Sciatic nerve (tissue), 2 donors: ENCODE measurements around the gene LTBP4. TPM values are rescaled to one million over a fixed set of nuclear protein-coding genes. Genes with fewer than 3 reads are reported as not detected.

Experiments
- ATAC-seq: fragments of 200-7000 bp; cut with Tn5 transposase; one replicate; pipeline ENCODE4 v1.9.1; 2020; ENCODE audit warnings: mild to moderate bottlenecking, moderate library complexity
- DNase-seq: peaks from one replicate; pipeline ENCODE4 v3.0.0-alpha.2; 2020; ENCODE audit warnings: low spot score
- intact Hi-C: fragments of 100-400 bp; cut with DNase I; formaldehyde crosslinking; loops from one replicate; pipeline ENCODE4 v1.14.2; 2022
- total RNA-seq: library from RNA; stranded (reverse); fragmentation: NEBNext Ultra II Directional; extraction: Animal tissue kit (Norgen Biotek cat#: 25700); gene quantifications from one replicate; pipeline ENCODE4 v1.2.1, GENCODE V29; 2021
- donor health status: DM: no; HTN: no; CAD: no.
- donor health status: DM: no; HTN: no; CAD: no.

Gene LTBP4
- total RNA-seq, 1 donor from 2014 or later, result 1,227 TPM

DNA sequence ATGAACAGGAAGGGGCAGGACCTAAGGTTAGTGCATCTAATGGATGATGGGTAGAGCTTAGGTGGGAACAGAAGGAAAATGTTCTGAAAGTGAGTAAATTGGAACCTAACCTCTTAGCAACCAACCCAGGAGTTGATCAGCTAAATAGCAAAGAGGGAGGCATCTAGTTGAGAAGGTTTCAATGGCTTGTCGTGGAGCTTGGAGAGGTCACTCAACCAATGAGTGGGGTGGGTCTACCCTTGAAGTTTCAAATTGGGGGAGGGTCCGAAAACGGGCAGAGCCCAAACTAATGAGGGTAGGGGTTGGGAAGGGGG lies 30.2 kb upstream of the LTBP4 start:
- ATAC-seq (no peak), DNase-seq (no peak)
- intact Hi-C loops, result no loop called here

DNA sequence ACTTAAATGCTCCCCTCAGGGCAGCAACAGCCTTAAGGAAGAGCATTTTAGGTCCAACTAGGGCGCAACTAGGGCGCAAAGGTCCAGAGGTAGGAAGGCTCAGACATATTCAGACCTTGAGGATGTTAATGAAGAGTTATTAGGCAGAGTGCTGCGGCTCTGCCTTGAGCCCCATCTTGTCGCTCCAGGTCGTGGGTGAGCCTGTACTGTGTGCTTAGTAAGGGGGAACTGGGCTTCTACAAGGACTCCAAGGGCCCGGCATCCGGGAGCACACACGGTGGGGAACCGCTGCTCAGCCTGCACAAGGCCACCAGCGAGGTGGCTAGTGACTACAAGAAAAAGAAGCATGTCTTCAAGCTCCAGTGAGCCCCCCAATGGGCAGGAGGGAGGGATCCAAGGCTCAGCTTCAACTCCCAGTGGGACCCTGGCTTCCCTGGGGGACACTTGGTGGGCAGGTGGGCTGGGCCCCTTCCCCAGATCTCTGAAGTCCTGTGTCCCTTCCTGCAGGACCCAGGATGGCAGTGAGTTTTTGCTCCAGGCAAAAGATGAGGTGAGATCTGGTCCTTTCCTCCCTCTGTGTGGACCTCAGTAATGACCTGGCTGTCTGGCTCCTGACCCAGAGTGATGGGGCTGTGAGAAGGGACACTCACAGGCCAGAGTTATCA lies 29.2 kb upstream of the LTBP4 start:
- no peak for ATAC-seq
- intact Hi-C loops, result no loop called here

DNA sequence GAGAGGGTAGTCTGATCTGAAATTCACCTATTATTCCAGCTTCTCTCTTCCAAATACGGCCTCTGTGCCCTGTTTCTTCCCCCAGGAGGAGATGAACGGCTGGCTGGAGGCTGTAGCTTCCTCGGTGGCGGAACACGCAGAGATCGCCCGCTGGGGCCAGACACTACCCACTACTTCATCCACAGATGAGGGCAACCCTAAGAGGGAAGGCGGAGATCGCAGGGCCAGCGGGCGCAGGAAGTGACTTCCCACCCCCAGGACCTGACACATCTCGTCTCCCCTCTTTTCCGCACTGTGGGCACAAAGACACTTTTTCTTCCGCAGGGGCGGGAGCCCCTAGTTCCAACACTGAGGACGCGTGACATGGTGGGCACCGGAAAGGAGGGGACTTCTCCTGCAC lies 25.8 kb upstream of the LTBP4 start:
- DNase-seq (no peak), ATAC-seq (no peak)
- intact Hi-C loops, result no loop called here

More for the DNA sequence above, 29.2 kb upstream of the LTBP4 start:
- no peak for DNase-seq

GRCh38 chr19:40576151-40576584 lies 25.0 kb upstream of the LTBP4 start:
- no peak for DNase-seq
- intact Hi-C loops, result no loop called here
- peak; percentile 16 for ATAC-seq

DNA sequence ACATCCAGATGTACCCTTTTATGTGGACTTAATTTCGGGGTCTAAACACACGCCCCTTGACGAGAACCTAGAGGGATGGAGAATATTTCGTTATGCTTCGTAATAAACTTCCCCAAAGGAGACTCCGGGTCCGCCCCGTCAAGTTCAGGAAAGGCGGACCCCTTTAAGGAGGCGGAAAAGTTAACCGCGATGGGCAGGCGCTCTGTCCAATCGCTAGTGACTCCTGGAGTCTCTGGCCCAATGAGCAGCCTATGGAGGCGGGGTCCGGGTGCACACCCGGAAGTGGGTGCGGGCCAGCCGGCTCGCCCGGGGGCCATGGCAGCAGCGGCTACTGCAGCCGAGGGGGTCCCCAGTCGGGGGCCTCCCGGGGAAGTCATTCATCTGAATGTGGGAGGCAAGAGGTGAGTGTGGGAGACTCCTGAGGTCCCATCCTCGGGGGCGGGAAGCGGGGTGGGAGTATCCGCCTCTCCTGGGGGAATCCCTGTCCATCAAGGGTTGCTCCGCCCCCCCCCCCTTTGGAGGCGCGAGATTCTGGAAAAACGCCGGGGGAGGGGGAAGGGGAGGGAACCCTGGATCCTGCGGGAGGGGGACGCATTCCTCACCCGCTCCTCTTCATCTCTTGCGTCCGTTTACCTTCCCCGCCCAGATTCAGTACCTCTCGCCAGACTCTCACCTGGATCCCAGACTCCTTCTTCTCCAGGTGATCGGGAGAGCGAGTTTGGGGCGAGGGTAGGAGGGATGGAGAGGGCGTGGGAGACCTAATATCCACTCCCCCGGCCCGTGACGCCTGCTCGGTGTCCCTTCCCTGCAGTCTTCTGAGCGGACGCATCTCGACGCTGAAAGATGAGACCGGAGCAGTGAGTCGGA lies 24.4 kb upstream of the LTBP4 start, which contains the start of gene SHKBP1:
TSS of gene SHKBP1 (plus strand) at position 289 of the 867 bp plus-strand sequence. CDS start at position 316, 27 bp downstream.
- peak; percentile 96 for DNase-seq
- intact Hi-C loops, result no loop called here
- ATAC-seq, result peak; percentile 98

DNA sequence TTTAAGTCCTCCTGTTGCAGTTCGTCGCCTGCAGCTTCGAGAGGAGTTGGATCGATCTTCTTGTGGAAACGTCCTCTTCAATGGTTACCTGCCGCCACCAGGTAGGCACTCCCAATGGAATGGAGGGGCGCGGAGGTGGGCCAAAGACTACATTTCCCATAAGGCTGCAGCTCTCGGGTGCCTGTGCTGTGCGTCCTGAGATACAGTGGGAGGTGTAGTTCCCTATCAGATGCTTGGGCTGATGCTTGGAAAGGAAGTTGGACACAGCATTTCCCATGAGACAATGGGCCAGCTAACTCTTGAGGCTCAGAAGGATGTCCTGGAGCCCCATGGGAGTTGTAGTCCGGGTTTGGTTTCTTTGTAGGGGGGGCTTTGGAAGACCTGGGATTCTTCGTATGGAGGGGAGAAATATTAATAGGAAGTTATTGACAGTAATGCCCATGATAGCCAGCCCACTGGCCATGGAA lies 22.7 kb upstream of the LTBP4 start:
- DNase-seq (no peak), ATAC-seq (no peak)
- intact Hi-C loops, result no loop called here

DNA sequence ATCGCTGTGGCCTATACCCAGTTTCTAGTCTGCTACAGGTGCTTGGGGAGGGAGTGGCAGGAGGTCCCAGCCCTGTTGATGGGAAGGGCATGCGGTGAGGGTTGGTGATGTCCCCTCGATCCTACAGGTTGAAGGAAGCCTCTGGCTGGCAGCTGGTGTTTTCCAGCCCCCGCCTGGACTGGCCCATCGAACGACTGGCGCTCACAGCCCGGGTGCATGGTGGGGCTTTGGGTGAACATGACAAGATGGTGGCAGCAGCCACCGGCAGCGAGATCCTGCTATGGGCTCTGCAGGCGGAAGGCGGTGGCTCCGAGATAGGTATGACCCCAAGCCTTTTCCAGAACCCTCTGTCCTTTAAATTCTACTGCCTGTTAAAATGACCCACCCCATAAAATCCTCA lies 20.6 kb upstream of the LTBP4 start:
- intact Hi-C loops, result no loop called here
- no peak for ATAC-seq
- DNase-seq, result no peak

DNA sequence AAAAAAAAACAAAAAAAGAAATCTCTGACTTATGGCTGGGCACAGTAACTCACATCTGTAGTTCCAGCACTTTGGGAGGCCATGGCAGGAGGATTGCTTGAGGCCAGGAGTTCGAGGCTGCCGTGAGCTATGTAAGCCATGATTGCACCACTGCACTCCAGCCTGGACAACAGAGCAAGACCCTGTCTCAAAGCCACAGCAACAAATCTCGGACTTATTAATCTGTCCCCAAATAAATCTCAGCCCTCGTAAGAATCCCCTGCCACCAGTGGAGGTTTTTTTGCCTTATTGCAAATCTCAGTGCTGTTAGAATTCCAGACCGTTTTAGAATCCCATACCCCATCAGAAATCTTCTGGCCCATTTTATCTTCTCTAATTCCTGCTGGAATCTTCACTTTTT lies 19.6 kb upstream of the LTBP4 start:
- intact Hi-C loops, result no loop called here
- DNase-seq (no peak), ATAC-seq (no peak)

GRCh38 chr19:40582467-40582866 lies 18.7 kb upstream of the LTBP4 start:
- intact Hi-C loops, result no loop called here
- DNase-seq, result no peak
- no peak for ATAC-seq

DNA sequence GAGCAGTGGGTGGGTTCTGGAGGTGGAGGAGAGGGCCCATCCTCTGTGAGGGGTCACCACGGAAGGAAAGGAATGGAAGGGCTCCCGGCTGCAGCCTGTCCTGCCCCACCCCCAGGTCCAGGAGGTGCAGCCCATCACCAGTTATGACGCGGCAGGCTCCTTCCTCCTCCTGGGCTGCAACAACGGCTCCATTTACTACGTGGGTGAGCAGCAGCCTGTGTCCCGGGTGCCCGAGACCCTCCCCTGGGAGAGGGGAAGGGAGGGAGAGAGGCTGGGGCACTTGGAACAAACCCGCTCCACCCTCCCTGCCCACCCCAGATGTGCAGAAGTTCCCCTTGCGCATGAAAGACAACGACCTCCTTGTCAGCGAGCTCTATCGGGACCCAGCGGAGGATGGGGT lies 17.9 kb upstream of the LTBP4 start:
- ATAC-seq (peak; percentile 66), DNase-seq (no peak)
- intact Hi-C loops, result no loop called here

- intact Hi-C loops, result no loop called here
- ATAC-seq (no peak), DNase-seq (no peak)
Measured at GRCh38 chr19:40584007-40584406, 17.2 kb upstream of the LTBP4 start.

GRCh38 chr19:40585241-40585981 lies 15.8 kb upstream of the LTBP4 start:
- intact Hi-C loops, result no loop called here
- DNase-seq (no peak), ATAC-seq (no peak)

GRCh38 chr19:40585982-40586422 lies 15.2 kb upstream of the LTBP4 start:
- intact Hi-C loops, result no loop called here
- ATAC-seq (no peak), DNase-seq (no peak)

DNA sequence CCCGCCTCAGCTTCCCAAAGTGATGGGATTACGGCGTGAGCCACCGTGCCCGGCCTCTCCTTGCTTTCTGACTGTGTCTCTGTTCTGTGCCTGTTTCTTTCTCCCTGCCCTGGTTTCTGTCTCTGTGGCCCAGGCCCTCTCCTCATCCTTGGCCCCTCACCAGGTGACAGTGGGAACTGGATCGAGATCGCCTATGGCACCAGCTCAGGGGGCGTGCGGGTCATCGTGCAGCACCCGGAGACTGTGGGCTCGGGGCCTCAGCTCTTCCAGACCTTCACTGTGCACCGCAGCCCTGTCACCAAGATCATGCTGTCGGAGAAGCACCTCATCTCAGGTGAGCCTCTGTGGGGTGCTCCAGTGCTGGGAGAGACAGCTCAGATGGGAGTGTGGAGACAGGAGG lies 14.6 kb upstream of the LTBP4 start:
- DNase-seq, result no peak
- ATAC-seq, result no peak
- intact Hi-C loops, result no loop called here

DNA sequence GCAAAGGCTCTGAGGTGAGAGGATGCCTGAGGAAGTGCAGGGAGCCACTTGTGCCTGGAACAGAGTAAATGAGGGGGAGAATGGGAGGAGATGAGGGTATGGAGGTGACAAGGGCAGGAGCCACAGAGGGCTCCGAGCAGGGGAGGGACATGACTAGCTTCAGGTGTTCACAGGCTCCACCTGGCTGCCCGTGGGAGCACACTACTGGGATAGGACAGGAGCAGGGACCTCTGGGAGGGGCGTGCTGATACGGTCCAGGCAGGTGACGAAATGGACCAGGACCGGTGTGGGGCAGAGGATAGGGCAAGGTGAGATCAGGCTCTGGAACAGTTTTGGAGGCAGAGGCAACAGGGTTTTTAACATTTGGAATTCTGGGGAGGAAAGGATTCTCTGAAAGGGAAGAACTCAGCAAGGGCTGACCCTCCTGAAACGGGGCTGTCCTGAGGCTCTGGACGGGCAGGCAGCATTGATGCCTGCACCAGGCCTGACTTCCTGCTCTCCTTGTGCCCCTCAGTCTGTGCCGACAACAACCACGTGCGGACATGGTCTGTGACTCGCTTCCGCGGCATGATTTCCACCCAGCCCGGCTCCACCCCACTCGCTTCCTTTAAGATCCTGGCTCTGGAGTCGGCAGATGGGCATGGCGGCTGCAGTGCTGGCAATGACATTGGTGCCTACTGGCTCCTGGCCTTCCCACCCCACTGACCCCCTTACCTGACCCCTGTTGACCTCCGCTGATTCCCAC lies 12.9 kb upstream of the LTBP4 start:
- intact Hi-C loops, result no loop called here
- ATAC-seq, result no peak
- no peak for DNase-seq

DNA sequence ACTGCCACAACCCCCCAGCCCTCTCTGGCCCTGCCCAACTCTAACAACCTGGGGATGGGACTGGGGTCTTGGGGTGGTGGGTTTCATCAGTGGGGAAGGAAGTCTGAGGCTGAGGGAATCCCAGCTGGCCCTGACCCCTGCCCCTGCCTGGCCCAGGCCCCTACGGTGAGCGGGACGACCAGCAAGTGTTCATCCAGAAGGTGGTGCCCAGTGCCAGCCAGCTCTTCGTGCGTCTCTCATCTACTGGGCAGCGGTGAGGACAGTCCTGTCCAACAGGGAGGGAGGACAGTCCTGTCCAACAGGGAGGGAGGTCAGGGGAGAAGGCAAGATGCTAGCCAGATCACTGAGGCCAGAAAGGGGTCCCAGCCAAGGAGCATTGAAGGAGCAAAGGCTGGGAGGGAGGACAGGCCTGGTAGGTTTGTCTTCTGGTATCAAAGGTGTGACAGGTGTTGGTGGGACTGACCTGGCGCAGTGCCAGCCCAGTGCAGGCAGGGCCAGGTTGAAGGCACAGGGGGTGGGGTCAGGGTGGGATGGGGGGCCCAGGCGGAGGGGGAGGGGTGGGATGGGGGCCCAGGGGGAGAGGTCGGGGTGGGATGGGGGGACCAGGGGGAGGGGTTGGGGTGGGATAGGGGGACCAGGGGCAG lies 12.1 kb upstream of the LTBP4 start:
- ATAC-seq, result no peak
- no peak for DNase-seq
- intact Hi-C loops, result no loop called here

- DNase-seq (no peak), ATAC-seq (no peak)
- intact Hi-C loops, result loop anchor here (10.0 kb wide), 1 partner anchor 65 kb away; no protein-coding TSS in a partner anchor
Measured at GRCh38 chr19:40589591-40590429, 11.4 kb upstream of the LTBP4 start.
